Keratinocyte (primary cell): Measurements from ENCODE around the gene LRRC3B.

ENCODE experiments used
- CTCF ChIP-seq, 3 experiments: IDR thresholded peaks in 1 of 3; conservative IDR thresholded peaks in 1 of 3; optimal IDR thresholded peaks in 1 of 3; 2 replicates in 2 of 3; 3 replicates in 1 of 3; pipeline versions ENCODE3 to v1.5.1; 2011; ENCODE audit warnings: low read length in 3 of 3, mild to moderate bottlenecking in 3 of 3, moderate library complexity in 2 of 3, control low read depth in 1 of 3, inconsistent platforms in 1 of 3; ENCODE audit not compliant: insufficient read depth in 2 of 3; ENCODE audit errors: extremely low read depth in 1 of 3
- EZH2 ChIP-seq: IDR thresholded peaks from one replicate; pipeline ENCODE4 v1.6.1; 2012; ENCODE audit warnings: inconsistent platforms, mild to moderate bottlenecking, low read length, moderate library complexity

- TF ChIP-seq CTCF (optimal IDR thresholded peaks at IDR 0.05 in 1 of 3, IDR thresholded peaks at IDR 0.05 in 1 of 3, conservative IDR thresholded peaks at IDR 0.05 in 1 of 3; ENCODE audit: extremely low read depth in 1 of 3, insufficient read depth in 2 of 3, low read length in 3 of 3) (no peak), EZH2 (no peak)
Measured at GRCh38 chr3:26668171-26668570, 45.6 kb downstream of the LRRC3B start.
